ENCODE results near the gene ASCL5.

ASCL5 gene

DNA sequence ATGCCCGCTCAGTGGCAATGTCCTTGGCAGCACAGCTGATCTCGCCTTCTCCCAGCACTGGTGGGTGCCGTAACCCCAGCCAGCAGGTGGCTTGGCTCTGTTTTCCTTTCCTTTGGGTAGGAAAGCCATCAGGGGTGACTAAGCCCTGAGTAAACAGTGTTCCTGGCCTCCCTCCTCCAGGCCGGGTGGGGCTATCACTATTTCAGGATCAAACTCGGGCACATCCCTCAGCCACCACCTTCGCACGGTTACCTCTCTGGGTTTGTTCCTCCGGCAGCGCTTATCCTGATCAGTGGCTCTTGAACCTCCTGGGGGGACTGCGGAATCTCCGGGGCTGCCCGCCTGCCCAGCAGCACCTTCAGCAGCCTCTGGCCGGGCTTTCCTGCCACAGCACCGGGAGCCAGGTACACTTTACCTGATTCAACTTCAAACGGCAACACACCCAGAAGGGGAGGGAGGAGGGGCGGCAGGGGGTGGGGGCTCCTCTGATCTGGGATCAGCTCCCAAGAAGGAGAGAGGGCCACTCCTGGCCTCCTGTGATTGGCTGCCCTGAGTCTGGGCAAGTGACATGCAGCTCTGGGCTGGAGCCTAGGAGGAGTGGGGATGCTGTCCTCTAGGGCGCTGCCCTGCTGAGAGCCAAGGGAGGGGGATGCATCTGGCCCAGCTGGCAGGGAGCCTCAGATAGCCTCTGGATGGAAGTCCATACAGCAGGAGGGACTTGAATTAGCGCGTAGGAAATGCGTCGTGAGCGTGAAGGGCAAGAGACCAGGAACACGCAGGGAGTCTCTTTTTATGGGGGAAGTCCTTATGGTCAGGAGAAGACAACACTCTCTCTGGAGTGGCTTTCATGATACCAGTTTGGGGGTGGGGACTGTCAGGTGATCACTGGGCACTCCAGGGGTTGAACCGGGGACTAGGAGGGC lies at the start of gene ASCL5:
Gene ASCL5, minus strand, starts transcription at position 353 of the 923 bp plus-strand sequence. CDS start 11,812 bp downstream, outside the sequence.
- no peaks in the 10 kb centered on the region for H4K20me1 ChIP-seq (ENCODE audit: insufficient read depth, low read length)
- no peaks in the 10 kb centered on the region for H3K79me2 ChIP-seq (ENCODE audit: low read length)
- no peaks in the 10 kb centered on the region for H3K9me3 ChIP-seq (replicated peaks; ENCODE audit: insufficient read depth, low read length)
- no peak within 1 kb of the TSS for H2AFZ ChIP-seq (ENCODE audit: low read length)
- no peak within 1 kb of the TSS for H3K9ac ChIP-seq (ENCODE audit: low read length)
- TF ChIP-seq EZH2 (optimal IDR thresholded peaks at IDR 0.05; ENCODE audit: low read depth, low read length) (no peak), EZH2phosphoT487 (IDR thresholded peaks at IDR 0.05; ENCODE audit: low read length) (no peak)
- H3K4me1 ChIP-seq (ENCODE audit: low read length): peaks cover 11% of the 10 kb centered on the region
- DNase-seq: no peak
- no peaks in the 10 kb centered on the region for H3F3A ChIP-seq (ENCODE audit: insufficient read depth, low read length)
- no peak within 1 kb of the TSS for H3K4me3 ChIP-seq (ENCODE audit: low read length)
- no peaks in the 10 kb centered on the region for H3K9me2 ChIP-seq (replicated peaks; ENCODE audit: insufficient read depth, low read length)
- no peak within 1 kb of the TSS for H3K27ac ChIP-seq (ENCODE audit: low read length)
- no peak within 1 kb of the TSS for H3K4me2 ChIP-seq (ENCODE audit: low read depth, low read length)
- no peaks in the 10 kb centered on the region for H3K36me3 ChIP-seq (replicated peaks; ENCODE audit: insufficient read depth, low read length)
- H3K27me3 ChIP-seq (replicated peaks; ENCODE audit: insufficient read depth, low read length): no peaks in the 10 kb centered on the region

- Histone ChIP-seq H3K4me1 (ENCODE audit: low read length) (peaks cover 8% of the 10 kb centered on the region), H3K27me3 (replicated peaks; ENCODE audit: insufficient read depth, low read length) (no peaks in the 10 kb centered on the region), H3F3A (ENCODE audit: insufficient read depth, low read length) (peaks cover 14% of the 10 kb centered on the region), H3K9me3 (replicated peaks; ENCODE audit: insufficient read depth, low read length) (no peaks in the 10 kb centered on the region), H3K4me2 (ENCODE audit: low read depth, low read length) (no peak overlapping the region), H3K9me2 (replicated peaks; ENCODE audit: insufficient read depth, low read length) (no peaks in the 10 kb centered on the region), H3K4me3 (ENCODE audit: low read length) (no peak overlapping the region), H3K27ac (ENCODE audit: low read length) (no peak overlapping the region), H3K9ac (ENCODE audit: low read length) (no peak overlapping the region), H2AFZ (ENCODE audit: low read length) (no peak overlapping the region), H4K20me1 (ENCODE audit: insufficient read depth, low read length) (no peaks in the 10 kb centered on the region), H3K36me3 (replicated peaks; ENCODE audit: insufficient read depth, low read length) (no peaks in the 10 kb centered on the region), H3K79me2 (ENCODE audit: low read length) (no peaks in the 10 kb centered on the region)
- TF ChIP-seq EZH2phosphoT487 (IDR thresholded peaks at IDR 0.05; ENCODE audit: low read length) (no peak), CTCF (IDR thresholded peaks at IDR 0.05; ENCODE audit: low read length) (no peak), EZH2 (optimal IDR thresholded peaks at IDR 0.05; ENCODE audit: low read depth, low read length) (no peak)
- no peak for DNase-seq
These were observed 49.0 kb upstream of the ASCL5 start for GRCh38 chr1:201175820-201176500.

- H3K4me1 ChIP-seq (ENCODE audit: low read length): peaks cover 15% of the 10 kb centered on the region
- H2AFZ ChIP-seq (ENCODE audit: low read length): no peak overlapping the region
- H3K9ac ChIP-seq (ENCODE audit: low read length): no peak overlapping the region
- TF ChIP-seq EZH2 (optimal IDR thresholded peaks at IDR 0.05; ENCODE audit: low read depth, low read length): no peak
- no peak for TF ChIP-seq EZH2phosphoT487 (IDR thresholded peaks at IDR 0.05; ENCODE audit: low read length)
- no peak for TF ChIP-seq CTCF (IDR thresholded peaks at IDR 0.05; ENCODE audit: low read length)
- H3K9me3 ChIP-seq (replicated peaks; ENCODE audit: insufficient read depth, low read length): no peaks in the 10 kb centered on the region
- no peak overlapping the region for H3K4me3 ChIP-seq (ENCODE audit: low read length)
- no peaks in the 10 kb centered on the region for H3K36me3 ChIP-seq (replicated peaks; ENCODE audit: insufficient read depth, low read length)
- no peak overlapping the region for H3K4me2 ChIP-seq (ENCODE audit: low read depth, low read length)
- H3K27me3 ChIP-seq (replicated peaks; ENCODE audit: insufficient read depth, low read length): no peaks in the 10 kb centered on the region
- no peak for DNase-seq
- H3K79me2 ChIP-seq (ENCODE audit: low read length): no peaks in the 10 kb centered on the region
- H3K27ac ChIP-seq (ENCODE audit: low read length): no peak overlapping the region
- H3K9me2 ChIP-seq (replicated peaks; ENCODE audit: insufficient read depth, low read length): no peaks in the 10 kb centered on the region
- no peaks in the 10 kb centered on the region for H4K20me1 ChIP-seq (ENCODE audit: insufficient read depth, low read length)
- H3F3A ChIP-seq (ENCODE audit: insufficient read depth, low read length): peaks cover 22% of the 10 kb centered on the region
These were observed 46.8 kb upstream of the ASCL5 start for GRCh38 chr1:201173736-201174135.
